Peyer's patch (tissue), 4 donors: Measurements from ENCODE around the gene LAGE3. TPM values are rescaled to one million over a fixed set of nuclear protein-coding genes. Genes with fewer than 3 reads are reported as not detected.

Experiments used
- DNase-seq, 3 donors: peaks; one replicate each; pipeline ENCODE4 v3.0.0-alpha.2; 2017 to 2019
- H3K27ac ChIP-seq, 4 donors: fragments of 200-600 bp; sonication (generic); one replicate each; pipeline ENCODE4 v1.5.1; 2016 to 2019
- H3K27me3 ChIP-seq, 2 donors: fragments of 200-600 bp; sonication (generic); one replicate each; pipeline ENCODE4 v1.5.1; 2019
- H3K36me3 ChIP-seq, 3 donors: fragments of 200-600 bp; sonication (generic); one replicate each; pipeline ENCODE4 v1.5.1; 2016 to 2019
- H3K4me1 ChIP-seq, 4 donors: fragments of 200-600 bp; sonication (generic); one replicate each; pipeline ENCODE4 v1.5.1; 2016 to 2019
- H3K4me3 ChIP-seq, 4 donors: fragments of 200-600 bp; sonication (generic); 1 replicate in 3 of 4; 2 replicates in 1 of 4; pipeline ENCODE4 v1.5.1; 2016 to 2019; ENCODE audit warnings: mild to moderate bottlenecking in 1 of 4
- H3K9me3 ChIP-seq, 4 donors: fragments of 200-600 bp; sonication (generic); one replicate each; pipeline ENCODE4 v1.5.1; 2016 to 2019; ENCODE audit warnings: mild to moderate bottlenecking in 1 of 4
- POLR2A ChIP-seq, 2 donors: fragments of 450-650 bp; IDR thresholded peaks; one replicate each; pipeline ENCODE4 v1.5.1; 2017; ENCODE audit warnings: antibody characterized with exemption in 2 of 2, mild to moderate bottlenecking in 2 of 2, moderate library complexity in 2 of 2
- total RNA-seq, 4 donors: library from RNA; depleted of rRNA; stranded (reverse); fragments of >200 nt; gene quantifications; one replicate each; pipeline ENCODE4 v1.1.0, GENCODE V29; 2016
- TF ChIP-seq, protein P1 (sequence below), 6 experiments: fragments of 450-650 bp in 4 of 6; fragments of 200-600 bp in 2 of 6; sonication (generic) in 1 of 6; IDR thresholded peaks; one replicate each; pipeline ENCODE4 v1.5.1; 2017 to 2019; ENCODE audit warnings: antibody characterized with exemption in 6 of 6, mild to moderate bottlenecking in 3 of 6, moderate library complexity in 1 of 6

Gene LAGE3, protein sequence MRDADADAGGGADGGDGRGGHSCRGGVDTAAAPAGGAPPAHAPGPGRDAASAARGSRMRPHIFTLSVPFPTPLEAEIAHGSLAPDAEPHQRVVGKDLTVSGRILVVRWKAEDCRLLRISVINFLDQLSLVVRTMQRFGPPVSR
- total RNA-seq, result 10 to 100 TPM in 3 of 4 donors, 1 to 10 TPM in 1; 8.5 to 15.7 (median 10.8) TPM

DNA sequence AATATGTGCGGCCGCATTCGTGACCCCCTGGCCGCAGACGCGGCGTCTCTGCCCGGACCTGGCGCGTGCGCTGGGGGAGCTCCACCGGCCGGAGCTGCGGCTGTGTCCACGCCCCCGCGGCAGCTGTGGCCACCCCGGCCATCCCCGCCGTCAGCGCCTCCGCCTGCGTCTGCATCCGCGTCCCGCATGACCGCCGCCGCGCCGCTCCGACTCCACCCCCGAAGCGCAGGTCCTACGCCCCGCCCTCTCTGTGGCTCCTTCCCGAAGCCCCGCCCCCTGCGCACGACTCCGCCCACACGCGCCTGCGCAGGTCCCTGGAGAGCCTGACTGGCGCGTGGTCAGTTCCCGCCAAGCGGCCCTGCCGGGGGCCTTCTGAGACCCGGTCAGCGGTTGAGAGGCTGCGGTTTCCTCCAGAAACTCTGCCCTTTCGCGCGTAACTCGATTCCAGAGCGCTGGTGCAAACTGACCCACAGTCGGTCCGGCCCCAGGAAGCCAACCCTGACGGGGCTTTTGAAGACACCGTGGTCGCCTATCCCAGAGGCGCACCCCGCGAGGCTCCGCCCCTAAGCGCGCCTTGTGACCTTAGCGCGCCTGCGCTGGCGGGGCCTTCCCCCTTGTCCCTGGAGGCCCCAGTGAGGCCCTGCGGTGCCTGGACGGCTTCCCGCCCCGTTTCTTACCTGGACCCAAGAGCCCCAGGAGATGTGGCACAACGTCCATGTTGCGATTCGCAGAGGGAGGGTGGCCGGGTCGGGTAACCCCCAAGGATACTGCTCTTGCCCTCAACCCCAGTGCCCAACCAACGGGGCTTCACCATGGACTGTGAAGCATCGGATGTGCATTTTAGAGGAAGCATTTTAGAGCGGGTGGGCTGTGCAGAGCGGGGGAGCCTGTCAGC is at the start of gene LAGE3:
LAGE3 (minus strand) TSS at position 554 of the 895 bp plus-strand sequence; CDS start at position 188, 366 bp downstream.
- Histone ChIP-seq H3K27me3 (no peaks in the 10 kb centered on the region), H3K27ac (peak within 1 kb of the TSS; percentile 77 to 83 (median 82)), H3K4me1 (peaks cover 0 to 6% (median 0%) of the 10 kb centered on the region in 4 donors), H3K9me3 (no peaks in the 10 kb centered on the region), H3K4me3 (peak within 1 kb of the TSS; percentile 50 to 70 (median 62)), H3K36me3 (no peaks in the 10 kb centered on the region)
- peak; percentile 91 to 97 (median 96) for DNase-seq
- peak; percentile 35 to 54 for TF ChIP-seq POLR2A (IDR thresholded peaks at IDR 0.05)
- TF ChIP-seq, protein P1, sequence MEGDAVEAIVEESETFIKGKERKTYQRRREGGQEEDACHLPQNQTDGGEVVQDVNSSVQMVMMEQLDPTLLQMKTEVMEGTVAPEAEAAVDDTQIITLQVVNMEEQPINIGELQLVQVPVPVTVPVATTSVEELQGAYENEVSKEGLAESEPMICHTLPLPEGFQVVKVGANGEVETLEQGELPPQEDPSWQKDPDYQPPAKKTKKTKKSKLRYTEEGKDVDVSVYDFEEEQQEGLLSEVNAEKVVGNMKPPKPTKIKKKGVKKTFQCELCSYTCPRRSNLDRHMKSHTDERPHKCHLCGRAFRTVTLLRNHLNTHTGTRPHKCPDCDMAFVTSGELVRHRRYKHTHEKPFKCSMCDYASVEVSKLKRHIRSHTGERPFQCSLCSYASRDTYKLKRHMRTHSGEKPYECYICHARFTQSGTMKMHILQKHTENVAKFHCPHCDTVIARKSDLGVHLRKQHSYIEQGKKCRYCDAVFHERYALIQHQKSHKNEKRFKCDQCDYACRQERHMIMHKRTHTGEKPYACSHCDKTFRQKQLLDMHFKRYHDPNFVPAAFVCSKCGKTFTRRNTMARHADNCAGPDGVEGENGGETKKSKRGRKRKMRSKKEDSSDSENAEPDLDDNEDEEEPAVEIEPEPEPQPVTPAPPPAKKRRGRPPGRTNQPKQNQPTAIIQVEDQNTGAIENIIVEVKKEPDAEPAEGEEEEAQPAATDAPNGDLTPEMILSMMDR (IDR thresholded peaks at IDR 0.05), result no peak

DNA sequence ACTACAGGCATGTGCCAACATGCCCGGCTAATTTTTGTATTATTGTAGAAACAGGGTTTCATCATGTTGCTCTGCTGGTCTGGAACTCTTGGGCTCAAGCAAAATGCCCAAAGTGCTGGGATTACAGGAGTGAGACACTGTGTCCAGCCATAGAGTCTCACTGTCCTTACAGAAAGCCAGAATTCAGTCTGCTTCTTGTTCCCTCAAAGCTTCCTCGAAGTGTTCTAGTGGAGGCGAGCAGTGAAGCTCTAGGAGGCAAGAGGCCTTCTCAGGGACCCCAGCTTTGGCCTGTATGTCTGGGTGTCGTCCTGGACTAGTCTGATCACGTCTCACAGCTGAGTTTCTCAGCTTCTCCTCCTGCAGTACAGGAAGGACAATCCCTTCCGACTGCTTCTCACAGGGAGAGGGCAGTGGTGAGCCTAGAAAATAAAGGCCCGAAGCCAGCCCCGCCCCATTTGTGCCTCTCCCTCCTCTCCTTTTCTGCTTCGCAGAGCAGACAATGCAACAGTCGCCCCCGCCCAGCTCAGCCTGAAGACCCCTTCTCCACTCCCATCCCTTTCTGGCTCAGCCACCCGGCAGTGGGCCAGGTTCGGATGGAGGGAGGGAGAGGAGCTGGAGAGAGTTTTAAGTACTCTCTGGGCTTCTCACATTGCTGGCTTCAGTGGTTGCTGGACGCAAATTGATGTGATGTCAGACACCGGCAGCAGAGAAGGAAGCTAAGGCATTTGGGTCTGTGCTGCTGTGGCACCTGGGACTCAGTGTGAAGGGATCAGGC is 48.0 kb upstream of the LAGE3 start:
- no peaks in the 10 kb centered on the region for H3K9me3 ChIP-seq
- peak overlapping the region in 2 of 4 donors; percentile 39 to 42 for H3K4me3 ChIP-seq

DNA sequence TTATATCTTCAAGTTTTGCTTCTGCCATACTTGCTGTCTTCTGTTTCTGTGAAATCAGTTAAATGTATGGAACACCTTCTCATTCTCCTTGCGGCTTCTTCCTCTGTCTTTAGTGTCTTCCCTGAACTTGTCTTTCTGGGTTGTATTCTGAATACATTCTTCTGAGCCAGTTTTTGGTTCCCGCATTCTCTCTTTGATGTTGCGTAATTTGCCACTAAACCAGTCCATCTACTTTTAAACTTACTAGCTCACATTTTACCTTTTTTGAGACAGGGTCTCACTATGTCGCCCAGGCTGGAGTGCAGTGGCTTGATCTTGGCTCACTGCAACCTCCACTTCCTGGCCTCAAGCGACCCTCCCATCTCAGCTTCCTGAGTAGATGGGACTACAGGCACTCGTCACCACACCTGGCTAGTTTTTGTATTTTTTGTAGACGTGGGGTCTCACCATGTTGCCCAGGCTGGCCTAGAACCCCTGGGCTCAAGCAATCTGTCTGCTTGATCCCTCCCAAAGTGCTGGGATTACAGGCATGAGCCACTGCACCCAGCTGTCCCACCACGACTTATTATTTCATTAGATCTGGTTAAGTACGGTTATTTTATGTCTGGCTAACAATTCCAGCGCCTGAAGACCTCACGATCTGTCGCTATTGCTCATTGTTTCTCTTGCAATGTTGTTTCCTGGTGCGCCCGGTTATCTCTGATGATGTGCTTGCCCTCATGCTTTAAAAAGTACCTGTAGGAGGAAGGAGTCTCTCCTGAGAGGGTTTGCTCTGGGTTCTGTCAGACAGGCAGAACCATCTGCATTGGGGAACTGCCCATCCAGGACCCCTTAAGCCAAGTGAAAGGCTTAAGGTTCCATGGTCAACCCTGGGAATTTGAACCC is 46.8 kb upstream of the LAGE3 start:
- no peaks in the 10 kb centered on the region for H3K27me3 ChIP-seq
- no peaks in the 10 kb centered on the region for H3K9me3 ChIP-seq
- H3K27ac ChIP-seq, result no peak overlapping the region
- no peaks in the 10 kb centered on the region for H3K36me3 ChIP-seq
- TF ChIP-seq POLR2A (IDR thresholded peaks at IDR 0.05), result no peak
- TF ChIP-seq, protein P1 (IDR thresholded peaks at IDR 0.05), result no peak
- no peak overlapping the region for H3K4me3 ChIP-seq
- peaks cover 0 to 4% (median 0%) of the 10 kb centered on the region in 4 donors for H3K4me1 ChIP-seq
- DNase-seq, result no peak

More for the DNA sequence above, 48.0 kb upstream of the LAGE3 start:
- Histone ChIP-seq H3K36me3 (peaks cover 0 to 4% (median 0%) of the 10 kb centered on the region in 3 donors), H3K27me3 (no peaks in the 10 kb centered on the region), H3K4me1 (peaks cover 0 to 4% (median 0%) of the 10 kb centered on the region in 4 donors), H3K27ac (peak overlapping the region; percentile 49 to 73 (median 66))
- peak; percentile 71 to 90 (median 80) for DNase-seq
- no peak for TF ChIP-seq POLR2A (IDR thresholded peaks at IDR 0.05)
- TF ChIP-seq, protein P1 (IDR thresholded peaks at IDR 0.05), result peak in 5 of 6 experiments; percentile 23 to 61 (median 57)

DNA sequence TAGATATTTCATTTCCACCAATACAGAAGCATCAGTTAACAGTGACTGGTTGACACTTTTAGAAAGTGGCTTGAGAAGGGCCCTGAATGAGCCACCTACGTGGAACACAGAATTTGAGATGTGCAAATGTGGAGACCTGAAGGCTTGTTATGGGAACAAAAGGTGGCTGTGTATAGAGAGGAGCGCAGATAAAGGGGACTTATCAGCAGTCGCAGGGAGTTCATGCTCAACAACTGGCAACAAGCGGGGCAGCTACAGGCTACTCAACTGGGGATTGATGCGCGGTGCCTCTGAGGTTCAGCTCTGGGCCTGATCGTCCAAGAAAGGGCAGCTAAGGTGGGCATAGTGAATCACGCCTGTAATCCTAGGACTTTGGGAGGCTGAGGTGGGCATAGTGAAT is 40.3 kb upstream of the LAGE3 start:
- DNase-seq, result no peak
- Histone ChIP-seq H3K36me3 (no peaks in the 10 kb centered on the region), H3K27ac (no peak overlapping the region), H3K4me1 (peaks cover 0 to 11% (median 0%) of the 10 kb centered on the region in 4 donors), H3K9me3 (no peaks in the 10 kb centered on the region), H3K4me3 (no peak overlapping the region), H3K27me3 (no peaks in the 10 kb centered on the region)
- TF ChIP-seq POLR2A (IDR thresholded peaks at IDR 0.05), result no peak
- TF ChIP-seq, protein P1 (IDR thresholded peaks at IDR 0.05), result no peak
